ENCODE data around the gene RBM25.
A peak's percentile ranks its signal among the peaks of the same experiment; 100 is the strongest.

RBM25 gene

DNA sequence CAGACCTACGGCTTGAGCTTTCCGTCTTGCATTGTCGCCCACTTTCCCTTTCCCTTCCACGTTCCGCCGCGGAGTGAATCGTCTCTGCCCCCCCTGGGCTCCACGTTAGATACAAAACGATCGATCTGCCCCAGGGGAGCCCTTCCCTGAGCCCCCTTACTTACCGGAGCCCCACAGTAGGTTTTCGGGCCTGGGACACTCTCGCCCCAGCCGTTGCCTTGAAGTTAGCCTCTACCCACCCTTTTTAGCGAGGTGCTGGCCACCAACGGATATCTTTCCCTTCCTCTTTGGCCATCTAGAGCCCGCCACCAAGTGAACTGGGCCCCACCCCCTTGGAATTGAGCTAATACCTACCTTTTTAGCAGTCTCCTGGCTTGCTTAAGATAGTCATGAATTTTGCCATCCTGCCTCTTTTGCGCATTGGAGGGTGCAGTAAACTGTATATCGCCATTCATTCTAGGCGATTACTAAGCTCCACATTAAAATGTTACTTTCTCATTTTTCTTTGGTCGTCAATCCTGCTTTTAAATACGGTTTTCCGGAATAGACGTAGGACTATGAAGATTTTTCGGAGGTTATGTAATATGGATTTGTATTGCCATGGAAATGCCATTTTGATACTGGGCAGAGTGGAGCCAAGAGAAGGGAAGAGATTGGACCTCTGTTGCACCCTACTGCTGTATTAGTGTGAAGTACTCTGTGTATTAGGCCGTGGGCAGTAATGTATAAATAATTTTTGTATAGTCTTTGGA, 764 bp downstream of the RBM25 start:
- Histone ChIP-seq H3K79me2 (ENCODE audit: control insufficient read depth, insufficient read depth, low read length, poor library complexity) (peaks cover 24% of the 10 kb centered on the region), H3K27ac (ENCODE audit: low read depth, low read length) (peak overlapping the region; percentile 86), H3K79me1 (ENCODE audit: low read length) (peaks cover 10% of the 10 kb centered on the region), H3K9ac (ENCODE audit: low read length) (peak overlapping the region; percentile 86), H3K36me3 (ENCODE audit: control insufficient read depth in 1 of 2, insufficient read depth in 2 of 2, low read length in 2 of 2) (peaks cover 2 to 3% of the 10 kb centered on the region in 2 experiments), H3K18ac (ENCODE audit: low read length) (peak overlapping the region; percentile 94), H2BK120ac (ENCODE audit: insufficient read depth, low read length, poor library complexity) (peak overlapping the region; percentile 86), H2BK12ac (ENCODE audit: low read length) (peak overlapping the region; percentile 54), H2BK5ac (ENCODE audit: low read depth, low read length, poor library complexity) (peak overlapping the region; percentile 78), H3K4ac (ENCODE audit: low read depth, low read length) (peak overlapping the region; percentile 99), H3K4me3 (ENCODE audit: low read depth, low read length) (peak overlapping the region; percentile 92), H3K4me1 (ENCODE audit: control insufficient read depth in 1 of 2, insufficient read depth in 2 of 2, low read length in 2 of 2) (peaks cover 0 to 4% of the 10 kb centered on the region in 2 experiments), H3K23ac (ENCODE audit: low read length) (no peak overlapping the region), H4K91ac (ENCODE audit: low read depth, low read length) (peak overlapping the region; percentile 83), H3K9me3 (ENCODE audit: insufficient read depth, low read depth, low read length) (no peaks in the 10 kb centered on the region), H4K12ac (ENCODE audit: low read depth, low read length) (peak overlapping the region; percentile 95), H3K27me3 (ENCODE audit: insufficient read depth, low read length) (no peaks in the 10 kb centered on the region), H4K8ac (ENCODE audit: low read depth, low read length) (peak overlapping the region; percentile 83), H2AK5ac (ENCODE audit: low read length) (peak overlapping the region; percentile 84), H2AFZ (ENCODE audit: insufficient read depth, low read length, poor library complexity) (peak overlapping the region; percentile 89), H3K14ac (ENCODE audit: low read length) (peak overlapping the region; percentile 96), H3K4me2 (ENCODE audit: low read length) (peak overlapping the region; percentile 87)
- DNase-seq, result peak; percentile 38 to 60
- WGBS (ENCODE audit: extremely low coverage, insufficient coverage, insufficient read length), result no CpG with 5 or more reads among the region's 27 CpGs

DNA sequence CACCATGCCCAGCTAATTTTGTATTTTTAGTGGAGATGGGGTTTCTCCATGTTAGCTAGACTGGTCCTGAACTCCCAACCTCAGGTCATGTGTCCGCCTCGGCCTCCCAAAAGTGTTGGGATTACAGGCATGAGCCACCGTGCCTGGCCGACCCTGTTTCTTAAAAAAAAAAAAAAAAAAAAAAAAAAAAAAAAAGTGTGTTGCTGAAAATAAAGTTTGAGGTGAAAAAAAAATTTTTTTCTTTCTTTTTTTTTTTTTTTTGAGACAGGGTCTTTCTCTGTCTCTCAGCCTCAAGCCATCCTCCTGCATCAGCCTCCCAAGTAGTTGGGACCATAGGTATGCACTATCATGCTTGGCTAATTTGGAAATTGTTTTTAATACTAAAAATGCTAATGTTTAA, 11.3 kb downstream of the RBM25 start:
- H3K4ac ChIP-seq (ENCODE audit: low read depth, low read length), result peak overlapping the region; percentile 75
- no peaks in the 10 kb centered on the region for H3K79me1 ChIP-seq (ENCODE audit: low read length)
- H3K4me1 ChIP-seq (ENCODE audit: control insufficient read depth in 1 of 2, insufficient read depth in 2 of 2, low read length in 2 of 2), result no peaks in the 10 kb centered on the region
- no peak overlapping the region for H2AFZ ChIP-seq (ENCODE audit: insufficient read depth, low read length, poor library complexity)
- no peak overlapping the region for H3K4me2 ChIP-seq (ENCODE audit: low read length)
- H2BK12ac ChIP-seq (ENCODE audit: low read length), result no peak overlapping the region
- no peak overlapping the region for H4K12ac ChIP-seq (ENCODE audit: low read depth, low read length)
- H2AK5ac ChIP-seq (ENCODE audit: low read length), result no peak overlapping the region
- no peak overlapping the region for H3K18ac ChIP-seq (ENCODE audit: low read length)
- no peak overlapping the region for H3K4me3 ChIP-seq (ENCODE audit: low read depth, low read length)
- no peak for DNase-seq
- no peaks in the 10 kb centered on the region for H3K9me3 ChIP-seq (ENCODE audit: insufficient read depth, low read depth, low read length)
- no peak overlapping the region for H3K27ac ChIP-seq (ENCODE audit: low read depth, low read length)
- no CpG with 5 or more reads among the region's 4 CpGs for WGBS (ENCODE audit: extremely low coverage, insufficient coverage, insufficient read length)
- no peak overlapping the region for H3K14ac ChIP-seq (ENCODE audit: low read length)
- no peak overlapping the region for H3K9ac ChIP-seq (ENCODE audit: low read length)
- peaks cover 32 to 36% of the 10 kb centered on the region in 2 experiments for H3K36me3 ChIP-seq (ENCODE audit: control insufficient read depth in 1 of 2, insufficient read depth in 2 of 2, low read length in 2 of 2)
- H3K27me3 ChIP-seq (ENCODE audit: insufficient read depth, low read length), result no peaks in the 10 kb centered on the region
- H3K23ac ChIP-seq (ENCODE audit: low read length), result no peak overlapping the region
- no peak overlapping the region for H4K8ac ChIP-seq (ENCODE audit: low read depth, low read length)
- H3K79me2 ChIP-seq (ENCODE audit: control insufficient read depth, insufficient read depth, low read length, poor library complexity), result peaks cover 14% of the 10 kb centered on the region
- no peak overlapping the region for H4K91ac ChIP-seq (ENCODE audit: low read depth, low read length)
- H2BK120ac ChIP-seq (ENCODE audit: insufficient read depth, low read length, poor library complexity), result no peak overlapping the region
- H2BK5ac ChIP-seq (ENCODE audit: low read depth, low read length, poor library complexity), result no peak overlapping the region

DNA sequence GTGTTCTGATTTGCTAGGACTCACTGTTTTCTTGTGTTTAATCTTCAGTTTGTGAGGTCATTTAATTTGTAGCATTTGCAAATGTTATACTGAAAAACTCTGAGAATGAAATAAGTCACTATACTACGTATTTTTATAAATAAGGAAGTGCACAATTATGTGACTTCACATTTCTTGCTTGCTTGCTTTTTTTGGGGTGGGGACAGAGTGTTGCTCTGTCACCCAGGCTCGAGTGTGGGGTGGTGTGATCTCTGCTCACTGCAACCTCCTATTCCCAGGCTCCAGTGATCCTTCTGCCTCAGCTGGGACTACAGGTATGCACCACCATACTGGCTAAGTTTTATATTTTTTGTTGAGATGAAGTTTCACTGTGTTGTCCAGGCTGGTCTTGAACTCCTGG, 32.7 kb downstream of the RBM25 start:
- Histone ChIP-seq H3K4me1 (ENCODE audit: control insufficient read depth in 1 of 2, insufficient read depth in 2 of 2, low read length in 2 of 2) (no peaks in the 10 kb centered on the region), H3K4me2 (ENCODE audit: low read length) (no peak overlapping the region), H3K18ac (ENCODE audit: low read length) (no peak overlapping the region), H4K8ac (ENCODE audit: low read depth, low read length) (no peak overlapping the region), H3K14ac (ENCODE audit: low read length) (no peak overlapping the region), H2BK120ac (ENCODE audit: insufficient read depth, low read length, poor library complexity) (no peak overlapping the region), H3K27me3 (ENCODE audit: insufficient read depth, low read length) (no peaks in the 10 kb centered on the region), H2BK5ac (ENCODE audit: low read depth, low read length, poor library complexity) (no peak overlapping the region), H3K23ac (ENCODE audit: low read length) (no peak overlapping the region), H3K4me3 (ENCODE audit: low read depth, low read length) (no peak overlapping the region), H4K12ac (ENCODE audit: low read depth, low read length) (no peak overlapping the region), H3K79me2 (ENCODE audit: control insufficient read depth, insufficient read depth, low read length, poor library complexity) (no peaks in the 10 kb centered on the region), H3K79me1 (ENCODE audit: low read length) (no peaks in the 10 kb centered on the region), H2BK12ac (ENCODE audit: low read length) (no peak overlapping the region), H2AFZ (ENCODE audit: insufficient read depth, low read length, poor library complexity) (no peak overlapping the region), H3K4ac (ENCODE audit: low read depth, low read length) (no peak overlapping the region), H2AK5ac (ENCODE audit: low read length) (no peak overlapping the region), H3K9me3 (ENCODE audit: insufficient read depth, low read depth, low read length) (no peaks in the 10 kb centered on the region), H3K27ac (ENCODE audit: low read depth, low read length) (no peak overlapping the region), H4K91ac (ENCODE audit: low read depth, low read length) (no peak overlapping the region), H3K36me3 (ENCODE audit: control insufficient read depth in 1 of 2, insufficient read depth in 2 of 2, low read length in 2 of 2) (peaks cover 33 to 38% of the 10 kb centered on the region in 2 experiments), H3K9ac (ENCODE audit: low read length) (no peak overlapping the region)
- no peak for DNase-seq
- WGBS (ENCODE audit: extremely low coverage, insufficient coverage, insufficient read length), result no CpG with 5 or more reads among the region's 2 CpGs

DNA sequence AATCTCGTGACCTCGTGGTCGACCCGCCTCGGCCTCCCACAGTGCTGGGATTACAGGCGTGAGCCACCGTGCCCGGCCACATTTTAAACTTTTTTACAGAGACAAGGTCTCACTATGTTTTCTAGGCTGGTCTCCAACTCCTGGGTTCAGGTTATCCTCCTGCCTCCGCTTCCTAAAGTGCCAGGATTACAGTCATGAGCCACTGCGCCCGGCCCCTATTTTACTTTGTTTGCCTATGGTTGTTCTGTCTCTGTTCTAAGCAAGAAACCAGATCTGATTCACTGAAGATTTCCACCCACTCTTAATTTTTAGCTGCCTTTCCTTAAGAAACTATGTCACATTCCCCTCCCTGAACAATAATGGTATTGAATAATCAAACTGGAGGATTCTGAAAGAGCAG, 39.1 kb downstream of the RBM25 start:
- no peak overlapping the region for H4K91ac ChIP-seq (ENCODE audit: low read depth, low read length)
- H4K8ac ChIP-seq (ENCODE audit: low read depth, low read length), result no peak overlapping the region
- no peaks in the 10 kb centered on the region for H3K79me1 ChIP-seq (ENCODE audit: low read length)
- no peaks in the 10 kb centered on the region for H3K4me1 ChIP-seq (ENCODE audit: control insufficient read depth in 1 of 2, insufficient read depth in 2 of 2, low read length in 2 of 2)
- H3K14ac ChIP-seq (ENCODE audit: low read length), result no peak overlapping the region
- no peak overlapping the region for H4K12ac ChIP-seq (ENCODE audit: low read depth, low read length)
- no peak overlapping the region for H2BK5ac ChIP-seq (ENCODE audit: low read depth, low read length, poor library complexity)
- no peak overlapping the region for H3K4me3 ChIP-seq (ENCODE audit: low read depth, low read length)
- H3K23ac ChIP-seq (ENCODE audit: low read length), result no peak overlapping the region
- H2BK12ac ChIP-seq (ENCODE audit: low read length), result no peak overlapping the region
- H3K79me2 ChIP-seq (ENCODE audit: control insufficient read depth, insufficient read depth, low read length, poor library complexity), result no peaks in the 10 kb centered on the region
- H3K9ac ChIP-seq (ENCODE audit: low read length), result no peak overlapping the region
- peaks cover 21 to 26% of the 10 kb centered on the region in 2 experiments for H3K36me3 ChIP-seq (ENCODE audit: control insufficient read depth in 1 of 2, insufficient read depth in 2 of 2, low read length in 2 of 2)
- H3K4me2 ChIP-seq (ENCODE audit: low read length), result no peak overlapping the region
- no peaks in the 10 kb centered on the region for H3K9me3 ChIP-seq (ENCODE audit: insufficient read depth, low read depth, low read length)
- DNase-seq, result no peak
- H2BK120ac ChIP-seq (ENCODE audit: insufficient read depth, low read length, poor library complexity), result no peak overlapping the region
- H3K27me3 ChIP-seq (ENCODE audit: insufficient read depth, low read length), result no peaks in the 10 kb centered on the region
- H3K4ac ChIP-seq (ENCODE audit: low read depth, low read length), result no peak overlapping the region
- no peak overlapping the region for H2AFZ ChIP-seq (ENCODE audit: insufficient read depth, low read length, poor library complexity)
- no peak overlapping the region for H2AK5ac ChIP-seq (ENCODE audit: low read length)
- no peak overlapping the region for H3K27ac ChIP-seq (ENCODE audit: low read depth, low read length)
- H3K18ac ChIP-seq (ENCODE audit: low read length), result no peak overlapping the region
- WGBS (ENCODE audit: extremely low coverage, insufficient coverage, insufficient read length), result no CpG with 5 or more reads among the region's 11 CpGs

All from trophoblast cell (in vitro differentiated cells and primary cell).